K562 (cell line): Measurements from ENCODE around the gene CMTR1. TPM values are rescaled to one million over a fixed set of nuclear protein-coding genes. Genes with fewer than 3 reads are reported as not detected.

Experiments used
- BCOR ChIP-seq: fragments of 450-650 bp; IDR thresholded peaks from 2 replicates; pipeline ENCODE4 v1.6.1; 2016
- CBFA2T3 ChIP-seq: fragments of 450-650 bp; IDR thresholded peaks from 2 replicates; pipeline ENCODE4 v1.6.1; 2017
- CBX8 ChIP-seq: fragments of 200-600 bp; sonication (generic); IDR thresholded peaks from 2 replicates; pipeline ENCODE4 v1.6.1; 2012; ENCODE audit warnings: borderline replicate concordance, mixed run types, low read depth, mild to moderate bottlenecking, moderate library complexity, mixed read lengths, low read length, control low read depth, inconsistent platforms; ENCODE audit not compliant: poor library complexity, severe bottlenecking; ENCODE audit errors: extremely low read depth
- CGGBP1 ChIP-seq: fragments of 250-450 bp; sonication (Bioruptor Pico); IDR thresholded peaks from 2 replicates; pipeline ENCODE4 v1.9.0; 2021; ENCODE audit warnings: mild to moderate bottlenecking
- CTCF ChIP-seq, 3 experiments: IDR thresholded peaks in 2 of 3; conservative IDR thresholded peaks in 1 of 3; 2 replicates each; pipeline ENCODE4 v1.5.1; 2011 to 2012; ENCODE audit warnings: low read length in 3 of 3, mild to moderate bottlenecking in 3 of 3, control low read depth in 2 of 3, improper control_type of control experiment in 1 of 3, inconsistent platforms in 1 of 3, low read depth in 1 of 3, mixed read lengths in 1 of 3, moderate library complexity in 1 of 3; ENCODE audit not compliant: insufficient read depth in 2 of 3
- DPF2 ChIP-seq: fragments of 450-650 bp; IDR thresholded peaks from 2 replicates; pipeline ENCODE4 v1.6.1; 2016
- ELF4 ChIP-seq: fragments of 450-650 bp; formaldehyde crosslinking; IDR thresholded peaks from 2 replicates; pipeline ENCODE4 v1.4.0; 2022; ENCODE audit warnings: missing genetic modification characterization
- KLF10 ChIP-seq: fragments of 250-450 bp; sonication (Bioruptor Pico); IDR thresholded peaks from 2 replicates; pipeline ENCODE4 v1.6.1; 2021; ENCODE audit warnings: matching md5 sums
- KLF16 ChIP-seq: IDR thresholded peaks from 2 replicates; pipeline ENCODE4 v1.6.1; 2016; ENCODE audit warnings: antibody characterized with exemption
- NR2C2 ChIP-seq, 2 experiments: fragments of 200-800 bp in 1 of 2; sonication (Bioruptor generic) in 1 of 2; sonication (generic) in 1 of 2; formaldehyde crosslinking in 1 of 2; IDR thresholded peaks; 2 replicates each; pipeline versions ENCODE4 v1.6.1 to v1.8.0; 2016 to 2022; ENCODE audit warnings: mild to moderate bottlenecking in 1 of 2, missing compliant biosample characterization in 1 of 2, missing genetic modification characterization in 1 of 2, missing genetic modification reagents in 1 of 2
- SLC30A9 ChIP-seq: fragments of 250-450 bp; sonication (Bioruptor Pico); IDR thresholded peaks from 2 replicates; pipeline ENCODE4 v1.8.0; 2022; ENCODE audit warnings: mild to moderate bottlenecking, moderate library complexity
- SMARCC2 ChIP-seq: fragments of 450-650 bp; IDR thresholded peaks from 2 replicates; pipeline ENCODE4 v1.6.1; 2017; ENCODE audit warnings: antibody characterized with exemption, moderate library complexity, mild to moderate bottlenecking, low read depth
- SNAPC5 ChIP-seq: fragments of 250-450 bp; sonication (Bioruptor Pico); IDR thresholded peaks from 2 replicates; pipeline ENCODE4 v1.8.0; 2021; ENCODE audit warnings: moderate library complexity, mild to moderate bottlenecking, inconsistent platforms
- SP1 ChIP-seq: sonication (generic); formaldehyde crosslinking; IDR thresholded peaks from 2 replicates; pipeline ENCODE4 v1.8.1; 2022; ENCODE audit warnings: mild to moderate bottlenecking, missing genetic modification reagents
- TEAD4 ChIP-seq, 2 experiments: sonication (generic) in 1 of 2; formaldehyde crosslinking in 1 of 2; IDR thresholded peaks; 2 replicates each; pipeline versions ENCODE4 v1.6.1 to v1.8.0; 2012 to 2022; ENCODE audit warnings: borderline replicate concordance in 1 of 2, inconsistent platforms in 1 of 2, low read length in 1 of 2, mild to moderate bottlenecking in 1 of 2, missing genetic modification reagents in 1 of 2
- U2AF2 ChIP-seq: fragments of 200-400 bp; formaldehyde crosslinking; optimal IDR thresholded peaks from 2 replicates; pipeline ENCODE3; 2017; ENCODE audit warnings: low read depth, mild to moderate bottlenecking, low read length
- polyA plus RNA-seq, 8 experiments: library from polyadenylated mRNA; depleted of rRNA in 4 of 8; stranded (reverse) in 5 of 8; unstranded in 3 of 8; fragments of >200 nt; fragmentation: Nextera tagmentation in 2 of 8; fragmentation: Illumina TruSeq in 1 of 8; extraction: Ambion mirVana in 2 of 8; extraction: Trizol in 1 of 8; gene quantifications; 2 replicates each; pipeline versions ENCODE4 v1.2.1 to v1.2.3, GENCODE V29; 2011 to 2014; ENCODE audit warnings: inconsistent platforms in 1 of 8, missing spikeins in 1 of 8
- total RNA-seq, 7 experiments: library from RNA; depleted of rRNA in 6 of 7; stranded (reverse); fragments of >200 nt in 6 of 7; fragmentation: Illumina TruSeq in 2 of 7; extraction: Trizol in 2 of 7; gene quantifications; 2 replicates each; pipeline versions ENCODE4 v1.2.1 to v1.2.3, GENCODE V29; 2011 to 2021; ENCODE audit warnings: low replicate concordance in 1 of 7
- TF ChIP-seq, protein P1 (sequence below): fragments of 250-450 bp; sonication (Bioruptor Pico); IDR thresholded peaks from 2 replicates; pipeline ENCODE4 v1.5.0; 2020; ENCODE audit warnings: mild to moderate bottlenecking, borderline replicate concordance
- TF ChIP-seq, protein P2 (sequence below), 2 experiments: fragments of 150-350 bp in 1 of 2; IDR thresholded peaks; 2 replicates each; pipeline ENCODE4 v1.6.1; 2012 to 2016; ENCODE audit warnings: low read depth in 2 of 2, low read length in 2 of 2, mild to moderate bottlenecking in 1 of 2, moderate library complexity in 1 of 2

CMTR1 gene
- total and polyA plus RNA-seq, 9 of the 15 experiments (the other 6 are each of a cell fraction or from before 2014, with no cell fraction given) = 2.9 to 63.5 (median 49.5) TPM

DNA sequence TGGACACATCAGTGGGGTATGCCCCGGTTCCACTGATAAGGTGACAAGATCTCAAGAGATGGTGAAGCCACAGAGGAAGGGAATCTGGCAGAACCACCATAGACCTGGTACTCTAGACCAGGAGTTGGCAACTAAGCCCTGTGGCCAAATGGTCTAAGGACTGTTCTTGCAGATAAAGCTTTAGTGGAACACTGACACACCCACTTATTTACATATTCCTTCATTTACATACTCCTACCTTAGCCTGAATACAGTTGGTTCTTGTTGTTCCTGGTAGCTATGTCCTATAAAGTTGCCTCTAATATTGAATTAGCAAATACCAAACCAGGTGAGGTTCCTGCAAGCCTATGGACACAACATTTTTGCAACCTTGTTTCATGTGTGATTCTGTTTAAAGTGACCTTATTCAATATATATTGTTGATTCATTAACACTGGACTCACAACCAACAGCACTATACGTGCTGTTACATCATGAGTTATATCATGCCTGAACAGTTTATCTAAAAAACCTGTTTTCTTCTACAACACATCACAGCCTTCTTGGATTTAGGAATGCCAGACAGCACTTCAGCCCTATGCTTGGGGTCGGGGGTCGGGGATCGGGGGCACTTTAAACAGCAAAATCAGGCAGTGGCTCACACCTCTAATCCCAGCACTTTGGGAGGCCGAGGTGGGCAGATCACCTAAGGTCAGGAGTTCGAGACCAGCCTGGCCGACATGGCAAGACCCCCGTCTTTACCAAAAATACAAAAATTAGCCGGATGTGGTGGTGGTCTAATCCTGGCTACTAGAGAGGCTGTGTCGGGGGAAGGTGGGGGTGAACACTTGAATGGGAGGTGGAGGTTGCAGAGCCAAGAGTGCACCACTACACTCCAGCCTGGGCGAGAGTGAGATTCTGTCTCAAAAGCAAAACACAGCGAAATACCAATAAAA lies 64.2 kb downstream of the CMTR1 start (continued):
- TF ChIP-seq SNAPC5 (CRISPR knock-in tag) (peak; percentile 86), CBFA2T3 (peak; percentile 47; the same call in 1 of the 2 replicates), DPF2 (peak; percentile 64), CGGBP1 (CRISPR knock-in tag) (peak; percentile 64; the same call in 1 of the 2 replicates), KLF10 (CRISPR knock-in tag) (0 out of 2 replicates have a peak, but pooled peaks have one; percentile 35), CTCF (IDR thresholded peaks at IDR 0.05 in 2 of 3, conservative IDR thresholded peaks at IDR 0.05 in 1 of 3; ENCODE audit: insufficient read depth in 2 of 3, low read depth in 1 of 3, low read length in 3 of 3) (no peak), SMARCC2 (no peak), ELF4 (peak; percentile 52; the same call in 1 of the 2 replicates), CBX8 (no peak), NR2C2 (CRISPR knock-in tag; IDR thresholded peaks at IDR 0.05) (no peak), NR2C2 (tag; IDR thresholded peaks at IDR 0.05) (peak; percentile 55; the same call in 1 of the 2 replicates), SLC30A9 (CRISPR knock-in tag) (no peak), U2AF2 (no peak), TEAD4 (IDR thresholded peaks at IDR 0.05; ENCODE audit: low read length) (peak; percentile 71), TEAD4 (CRISPR knock-in tag; IDR thresholded peaks at IDR 0.05; ENCODE audit: borderline replicate concordance) (no peak), KLF16 (peak; percentile 31; the same call in 1 of the 2 replicates), SP1 (CRISPR knock-in tag) (peak; percentile 63), BCOR (no peak)
- TF ChIP-seq, protein P1, sequence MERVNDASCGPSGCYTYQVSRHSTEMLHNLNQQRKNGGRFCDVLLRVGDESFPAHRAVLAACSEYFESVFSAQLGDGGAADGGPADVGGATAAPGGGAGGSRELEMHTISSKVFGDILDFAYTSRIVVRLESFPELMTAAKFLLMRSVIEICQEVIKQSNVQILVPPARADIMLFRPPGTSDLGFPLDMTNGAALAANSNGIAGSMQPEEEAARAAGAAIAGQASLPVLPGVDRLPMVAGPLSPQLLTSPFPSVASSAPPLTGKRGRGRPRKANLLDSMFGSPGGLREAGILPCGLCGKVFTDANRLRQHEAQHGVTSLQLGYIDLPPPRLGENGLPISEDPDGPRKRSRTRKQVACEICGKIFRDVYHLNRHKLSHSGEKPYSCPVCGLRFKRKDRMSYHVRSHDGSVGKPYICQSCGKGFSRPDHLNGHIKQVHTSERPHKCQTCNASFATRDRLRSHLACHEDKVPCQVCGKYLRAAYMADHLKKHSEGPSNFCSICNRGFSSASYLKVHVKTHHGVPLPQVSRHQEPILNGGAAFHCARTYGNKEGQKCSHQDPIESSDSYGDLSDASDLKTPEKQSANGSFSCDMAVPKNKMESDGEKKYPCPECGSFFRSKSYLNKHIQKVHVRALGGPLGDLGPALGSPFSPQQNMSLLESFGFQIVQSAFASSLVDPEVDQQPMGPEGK (CRISPR knock-in tag) = no peak
- TF ChIP-seq, protein P2, sequence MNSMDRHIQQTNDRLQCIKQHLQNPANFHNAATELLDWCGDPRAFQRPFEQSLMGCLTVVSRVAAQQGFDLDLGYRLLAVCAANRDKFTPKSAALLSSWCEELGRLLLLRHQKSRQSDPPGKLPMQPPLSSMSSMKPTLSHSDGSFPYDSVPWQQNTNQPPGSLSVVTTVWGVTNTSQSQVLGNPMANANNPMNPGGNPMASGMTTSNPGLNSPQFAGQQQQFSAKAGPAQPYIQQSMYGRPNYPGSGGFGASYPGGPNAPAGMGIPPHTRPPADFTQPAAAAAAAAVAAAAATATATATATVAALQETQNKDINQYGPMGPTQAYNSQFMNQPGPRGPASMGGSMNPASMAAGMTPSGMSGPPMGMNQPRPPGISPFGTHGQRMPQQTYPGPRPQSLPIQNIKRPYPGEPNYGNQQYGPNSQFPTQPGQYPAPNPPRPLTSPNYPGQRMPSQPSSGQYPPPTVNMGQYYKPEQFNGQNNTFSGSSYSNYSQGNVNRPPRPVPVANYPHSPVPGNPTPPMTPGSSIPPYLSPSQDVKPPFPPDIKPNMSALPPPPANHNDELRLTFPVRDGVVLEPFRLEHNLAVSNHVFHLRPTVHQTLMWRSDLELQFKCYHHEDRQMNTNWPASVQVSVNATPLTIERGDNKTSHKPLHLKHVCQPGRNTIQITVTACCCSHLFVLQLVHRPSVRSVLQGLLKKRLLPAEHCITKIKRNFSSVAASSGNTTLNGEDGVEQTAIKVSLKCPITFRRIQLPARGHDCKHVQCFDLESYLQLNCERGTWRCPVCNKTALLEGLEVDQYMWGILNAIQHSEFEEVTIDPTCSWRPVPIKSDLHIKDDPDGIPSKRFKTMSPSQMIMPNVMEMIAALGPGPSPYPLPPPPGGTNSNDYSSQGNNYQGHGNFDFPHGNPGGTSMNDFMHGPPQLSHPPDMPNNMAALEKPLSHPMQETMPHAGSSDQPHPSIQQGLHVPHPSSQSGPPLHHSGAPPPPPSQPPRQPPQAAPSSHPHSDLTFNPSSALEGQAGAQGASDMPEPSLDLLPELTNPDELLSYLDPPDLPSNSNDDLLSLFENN (IDR thresholded peaks at IDR 0.05; ENCODE audit: low read depth in 2 of 2, low read length in 2 of 2) = peak in 1 of 2 experiments; percentile 73; a peak in 2 of 4 replicates
